ENCODE data around the gene NHS. TPM values are rescaled to one million over a fixed set of nuclear protein-coding genes. Genes with fewer than 3 reads are reported as not detected.

Gene NHS
- total RNA-seq, 1 donor from 2014 or later = 117 TPM

DNA sequence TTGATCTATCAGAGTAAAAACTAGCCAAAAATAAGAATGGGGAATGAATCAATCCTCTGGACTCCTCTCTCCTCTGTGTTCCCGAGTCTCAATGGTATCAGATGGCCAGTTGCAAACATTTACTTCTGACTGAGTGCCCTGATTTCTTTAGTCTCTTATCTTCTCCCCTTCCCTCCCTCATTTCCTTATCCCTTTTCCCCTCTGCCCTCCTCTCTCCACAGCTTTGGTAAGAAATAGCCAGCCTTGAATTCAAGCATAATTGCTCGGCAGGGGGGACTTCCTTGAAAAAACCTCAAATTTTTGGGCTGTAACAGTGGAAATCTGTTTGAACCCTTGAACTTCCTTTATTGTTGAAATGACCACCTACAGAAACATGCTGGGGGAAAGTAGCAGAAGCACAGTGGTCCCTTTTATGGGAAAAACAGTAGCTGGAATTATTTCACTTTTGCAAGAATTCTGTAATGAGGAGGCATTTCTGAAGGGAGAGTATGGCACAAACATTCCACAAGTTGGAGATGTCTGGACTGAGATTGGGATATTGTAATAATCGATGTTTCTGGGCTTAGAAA is 40.3 kb downstream of the NHS start:
- no peak overlapping the region for H3K4me3 Mint-ChIP-seq (ENCODE audit: low read depth)
- H3K4me1 Mint-ChIP-seq (ENCODE audit: low read depth) = peaks cover 50% of the 10 kb centered on the region
- H3K27me3 Mint-ChIP-seq = no peaks in the 10 kb centered on the region
- no peaks in the 10 kb centered on the region for H3K36me3 Mint-ChIP-seq (ENCODE audit: insufficient read depth)
- no peak for DNase-seq (ENCODE audit: low spot score, unreplicated experiment)
- H3K9me3 Mint-ChIP-seq (ENCODE audit: low read depth) = no peaks in the 10 kb centered on the region
- peak overlapping the region; percentile 84 for H3K27ac Mint-ChIP-seq
- TF ChIP-seq, protein P1, sequence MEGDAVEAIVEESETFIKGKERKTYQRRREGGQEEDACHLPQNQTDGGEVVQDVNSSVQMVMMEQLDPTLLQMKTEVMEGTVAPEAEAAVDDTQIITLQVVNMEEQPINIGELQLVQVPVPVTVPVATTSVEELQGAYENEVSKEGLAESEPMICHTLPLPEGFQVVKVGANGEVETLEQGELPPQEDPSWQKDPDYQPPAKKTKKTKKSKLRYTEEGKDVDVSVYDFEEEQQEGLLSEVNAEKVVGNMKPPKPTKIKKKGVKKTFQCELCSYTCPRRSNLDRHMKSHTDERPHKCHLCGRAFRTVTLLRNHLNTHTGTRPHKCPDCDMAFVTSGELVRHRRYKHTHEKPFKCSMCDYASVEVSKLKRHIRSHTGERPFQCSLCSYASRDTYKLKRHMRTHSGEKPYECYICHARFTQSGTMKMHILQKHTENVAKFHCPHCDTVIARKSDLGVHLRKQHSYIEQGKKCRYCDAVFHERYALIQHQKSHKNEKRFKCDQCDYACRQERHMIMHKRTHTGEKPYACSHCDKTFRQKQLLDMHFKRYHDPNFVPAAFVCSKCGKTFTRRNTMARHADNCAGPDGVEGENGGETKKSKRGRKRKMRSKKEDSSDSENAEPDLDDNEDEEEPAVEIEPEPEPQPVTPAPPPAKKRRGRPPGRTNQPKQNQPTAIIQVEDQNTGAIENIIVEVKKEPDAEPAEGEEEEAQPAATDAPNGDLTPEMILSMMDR (IDR thresholded peaks at IDR 0.05; ENCODE audit: unreplicated experiment) = no peak

DNA sequence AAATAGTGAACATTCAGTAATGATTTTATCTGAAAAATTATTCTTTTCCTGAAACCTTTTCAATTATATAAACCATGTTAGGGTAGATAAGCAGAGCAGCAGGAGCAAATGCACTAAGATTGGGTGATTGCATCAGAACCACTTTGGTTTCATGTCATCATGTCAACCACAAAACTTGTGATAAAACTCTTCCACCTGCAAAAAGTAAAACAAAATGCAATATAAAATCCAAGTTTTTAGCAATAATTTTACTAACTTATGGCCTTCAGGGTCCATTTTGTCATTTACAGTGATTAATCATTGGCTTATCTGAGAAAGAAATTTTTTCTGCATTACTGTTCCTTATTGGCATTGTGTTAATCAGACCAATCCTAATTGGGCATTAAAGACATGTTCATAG is 42.4 kb downstream of the NHS start:
- TF ChIP-seq, protein P1 (IDR thresholded peaks at IDR 0.05; ENCODE audit: unreplicated experiment) = no peak
- H3K4me1 Mint-ChIP-seq (ENCODE audit: low read depth) = peaks cover 45% of the 10 kb centered on the region
- H3K27me3 Mint-ChIP-seq = no peaks in the 10 kb centered on the region
- no peak for DNase-seq (ENCODE audit: low spot score, unreplicated experiment)
- no peaks in the 10 kb centered on the region for H3K9me3 Mint-ChIP-seq (ENCODE audit: low read depth)
- no peaks in the 10 kb centered on the region for H3K36me3 Mint-ChIP-seq (ENCODE audit: insufficient read depth)
- no peak overlapping the region for H3K4me3 Mint-ChIP-seq (ENCODE audit: low read depth)
- H3K27ac Mint-ChIP-seq = no peak overlapping the region

DNA sequence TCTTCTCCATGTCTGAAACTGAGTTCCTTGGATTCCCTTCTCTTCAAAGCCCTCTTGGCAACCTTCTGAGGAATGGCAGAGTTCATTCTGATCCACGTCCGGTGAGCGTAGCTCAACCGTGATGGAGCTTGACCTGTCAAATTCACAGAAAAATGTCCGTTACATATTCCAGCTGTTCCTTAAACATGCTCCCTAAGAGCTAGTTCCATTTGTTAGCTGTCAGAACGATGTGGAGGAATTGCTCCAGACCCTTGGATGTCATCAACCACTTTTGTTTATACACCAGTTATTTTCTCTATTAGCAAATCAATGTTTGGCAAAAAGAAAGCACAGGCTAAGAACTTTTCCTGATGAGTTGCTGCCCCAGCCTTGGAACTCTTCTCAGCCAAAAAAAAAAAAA is 50.1 kb downstream of the NHS start:
- H3K9me3 Mint-ChIP-seq (ENCODE audit: low read depth) = no peaks in the 10 kb centered on the region
- no peak overlapping the region for H3K27ac Mint-ChIP-seq
- H3K36me3 Mint-ChIP-seq (ENCODE audit: insufficient read depth) = no peaks in the 10 kb centered on the region
- TF ChIP-seq, protein P1 (IDR thresholded peaks at IDR 0.05; ENCODE audit: unreplicated experiment) = no peak
- peaks cover 11% of the 10 kb centered on the region for H3K4me1 Mint-ChIP-seq (ENCODE audit: low read depth)
- H3K27me3 Mint-ChIP-seq = no peaks in the 10 kb centered on the region
- DNase-seq (ENCODE audit: low spot score, unreplicated experiment) = no peak
- no peak overlapping the region for H3K4me3 Mint-ChIP-seq (ENCODE audit: low read depth)

DNA sequence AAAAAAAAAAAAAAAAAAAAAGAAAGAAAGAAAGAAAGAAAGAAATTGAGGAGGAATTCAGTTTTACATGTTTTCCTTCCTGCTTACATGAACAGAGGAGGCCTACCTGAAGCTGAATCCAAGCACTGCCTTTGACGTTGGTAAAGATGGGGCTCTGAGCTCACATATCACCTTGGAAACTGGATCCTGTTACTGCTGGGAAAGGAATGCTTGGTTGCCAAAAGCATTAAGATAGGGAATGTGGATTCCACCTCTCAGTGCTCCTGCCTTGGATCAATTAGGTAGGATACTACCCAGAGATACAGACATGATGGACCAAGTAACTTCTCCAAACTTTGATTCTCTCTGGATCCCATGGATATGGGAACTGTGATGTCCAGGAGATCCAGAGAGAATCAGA is 50.6 kb downstream of the NHS start:
- Mint-ChIP-seq H3K9me3 (ENCODE audit: low read depth) (no peaks in the 10 kb centered on the region), H3K36me3 (ENCODE audit: insufficient read depth) (no peaks in the 10 kb centered on the region), H3K4me1 (ENCODE audit: low read depth) (peaks cover 11% of the 10 kb centered on the region), H3K27me3 (no peaks in the 10 kb centered on the region), H3K4me3 (ENCODE audit: low read depth) (no peak overlapping the region), H3K27ac (no peak overlapping the region)
- DNase-seq (ENCODE audit: low spot score, unreplicated experiment) = no peak
- TF ChIP-seq, protein P1 (IDR thresholded peaks at IDR 0.05; ENCODE audit: unreplicated experiment) = no peak

DNA sequence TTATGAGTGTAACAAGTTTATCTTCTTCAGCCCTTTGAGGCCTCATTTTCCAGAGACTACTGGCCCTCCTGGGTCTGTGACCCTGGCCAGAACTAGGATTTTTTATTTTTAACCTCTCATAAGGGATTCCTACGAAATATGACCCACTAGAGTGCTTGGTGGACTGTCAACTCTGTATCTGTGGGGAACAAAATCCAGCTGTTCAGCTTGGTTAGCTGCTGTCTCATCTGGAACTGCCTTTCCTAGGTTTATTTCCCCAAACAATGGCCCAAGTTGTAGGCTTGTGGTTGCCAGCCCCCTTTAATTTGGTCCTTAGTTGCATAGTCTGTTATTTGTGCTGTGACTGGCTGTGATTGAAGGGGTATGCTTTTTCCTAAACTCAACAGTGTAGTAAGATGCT is 56.2 kb downstream of the NHS start:
- Mint-ChIP-seq H3K27ac (no peak overlapping the region), H3K36me3 (ENCODE audit: insufficient read depth) (no peaks in the 10 kb centered on the region), H3K27me3 (no peaks in the 10 kb centered on the region), H3K9me3 (ENCODE audit: low read depth) (no peaks in the 10 kb centered on the region), H3K4me1 (ENCODE audit: low read depth) (peaks cover 17% of the 10 kb centered on the region), H3K4me3 (ENCODE audit: low read depth) (no peak overlapping the region)
- no peak for DNase-seq (ENCODE audit: low spot score, unreplicated experiment)
- TF ChIP-seq, protein P1 (IDR thresholded peaks at IDR 0.05; ENCODE audit: unreplicated experiment) = no peak
